HG02759 (cell line): Measurements from ENCODE around the gene CACYBP.
"Not testable (repeated sequence)": the region's sequence is repeated elsewhere in the genome, so short reads cannot be mapped to it uniquely, and the experiment has no call there.

Experiments used
- ATAC-seq: cut with Tn5 transposase; IDR thresholded peaks from one replicate; pipeline ENCODE4 v1.9.1; 2021; ENCODE audit warnings: mild to moderate bottlenecking, moderate library complexity; ENCODE audit not compliant: unreplicated experiment

CACYBP gene

GRCh38 chr1:175005085-175005783 lies 5.5 kb downstream of the CACYBP start:
- ATAC-seq: no peak

- ATAC-seq: no peak
Measured at GRCh38 chr1:175009532-175009931, 9.8 kb downstream of the CACYBP start.

GRCh38 chr1:175013445-175013844 lies 13.7 kb downstream of the CACYBP start:
- ATAC-seq: no peak

- no peak for ATAC-seq
Measured at GRCh38 chr1:175015243-175015642, 15.5 kb downstream of the CACYBP start.

GRCh38 chr1:175019524-175019923 lies 19.8 kb downstream of the CACYBP start:
- no peak for ATAC-seq

GRCh38 chr1:175023043-175023921 lies 23.5 kb downstream of the CACYBP start, which contains the start of gene MRPS14:
Gene MRPS14, minus strand, starts transcription at chr1:175023425. Its CDS starts 17 bp downstream, at chr1:175023408.
- ATAC-seq: peak; percentile 94

GRCh38 chr1:175023922-175024242 lies 24.1 kb downstream of the CACYBP start:
- ATAC-seq: not testable (repeated sequence)

- no peak for ATAC-seq
Measured at GRCh38 chr1:175024773-175025172, 25.0 kb downstream of the CACYBP start.

GRCh38 chr1:175033953-175034352 lies 34.2 kb downstream of the CACYBP start:
- no peak for ATAC-seq

- no peak for ATAC-seq
Measured at GRCh38 chr1:175034775-175035174, 35.0 kb downstream of the CACYBP start.

GRCh38 chr1:175035865-175036264 lies 36.1 kb downstream of the CACYBP start:
- ATAC-seq: no peak

- ATAC-seq: no peak
Measured at GRCh38 chr1:175036476-175036875, 36.7 kb downstream of the CACYBP start.

GRCh38 chr1:175037416-175037815 lies 37.7 kb downstream of the CACYBP start:
- ATAC-seq: no peak

GRCh38 chr1:175040324-175040879 lies 40.7 kb downstream of the CACYBP start:
- no peak for ATAC-seq

GRCh38 chr1:175042650-175043049 lies 42.9 kb downstream of the CACYBP start:
- ATAC-seq: no peak

- no peak for ATAC-seq
Measured at GRCh38 chr1:175043824-175044223, 44.1 kb downstream of the CACYBP start.

GRCh38 chr1:175044591-175044990 lies 44.8 kb downstream of the CACYBP start:
- ATAC-seq: not testable (repeated sequence)

GRCh38 chr1:175045097-175045496 lies 45.4 kb downstream of the CACYBP start:
- no peak for ATAC-seq

- no peak for ATAC-seq
Measured at GRCh38 chr1:175045519-175045918, 45.8 kb downstream of the CACYBP start.

- no peak for ATAC-seq
Measured at GRCh38 chr1:175050992-175051391, 51.2 kb downstream of the CACYBP start.

- no peak for ATAC-seq
Measured at GRCh38 chr1:175054736-175055135, 55.0 kb downstream of the CACYBP start.
